ENCODE data around the gene CACNB2.
"Not testable (repeated sequence)": the region's sequence is repeated elsewhere in the genome, so short reads cannot be mapped to it uniquely, and the experiment has no call there.

The CACNB2 gene

DNA sequence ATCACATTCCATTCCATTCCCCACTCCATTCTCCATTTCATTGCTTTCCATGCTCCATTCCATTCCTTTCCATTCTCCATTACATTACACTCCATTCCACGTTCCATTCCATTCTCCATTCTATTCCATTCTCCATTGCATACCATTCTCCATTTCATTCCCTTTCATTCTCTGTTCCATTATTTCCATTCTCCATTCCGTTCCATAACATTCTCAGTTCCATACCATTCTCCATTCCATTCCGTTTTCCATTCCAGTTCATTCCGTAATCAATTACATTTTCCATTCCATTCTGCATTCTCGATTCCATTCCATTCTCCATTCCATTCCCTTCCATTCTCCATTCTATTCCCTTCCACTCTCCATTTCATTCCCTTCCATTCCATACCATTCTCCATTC is 424.8 kb downstream of the CACNB2 start:
- DNase-seq (ENCODE audit: low read depth in 2 of 2): no peak

DNA sequence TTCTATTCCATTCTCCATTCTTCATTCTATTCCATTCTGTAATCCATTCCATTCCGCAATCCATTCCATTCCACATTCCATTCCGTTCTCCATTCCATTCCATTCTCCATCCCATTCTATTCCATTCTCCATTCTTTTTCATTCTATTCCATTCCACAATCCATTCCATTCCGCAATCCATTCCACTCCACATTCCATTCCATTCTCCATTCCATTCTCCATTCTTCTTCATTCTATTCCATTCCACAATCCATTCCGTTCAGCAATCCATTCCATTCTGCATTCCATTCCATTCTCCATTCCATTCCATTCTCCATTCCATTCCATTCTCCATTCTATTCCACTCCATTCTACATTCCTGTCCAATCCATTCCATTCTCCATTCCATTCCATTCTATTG is 426.0 kb downstream of the CACNB2 start:
- DNase-seq (ENCODE audit: low read depth in 2 of 2): no peak

DNA sequence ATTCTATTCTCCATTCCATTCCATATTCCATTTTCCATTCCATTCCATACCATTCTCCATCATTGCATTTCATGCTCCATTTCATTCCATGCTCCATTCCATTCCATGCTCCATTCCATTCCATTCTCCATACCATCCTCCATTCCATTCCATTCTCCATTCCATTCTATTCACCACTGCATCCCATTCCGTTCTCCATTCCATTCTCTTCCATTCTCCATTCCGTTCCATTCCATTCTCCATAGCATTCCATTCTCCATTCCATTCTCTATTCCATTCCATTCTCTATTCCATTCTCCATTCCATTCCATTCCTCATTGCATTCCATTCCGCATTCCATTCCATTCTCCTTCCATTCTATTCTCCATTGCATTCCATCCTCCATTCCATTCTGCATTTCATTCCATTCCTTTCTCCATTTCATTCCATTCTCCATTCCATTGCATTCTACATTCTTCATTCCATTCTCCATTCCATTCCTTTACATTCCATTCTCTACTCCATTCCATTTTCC is 427.2 kb downstream of the CACNB2 start:
- no peak for DNase-seq (ENCODE audit: low read depth in 2 of 2)

DNA sequence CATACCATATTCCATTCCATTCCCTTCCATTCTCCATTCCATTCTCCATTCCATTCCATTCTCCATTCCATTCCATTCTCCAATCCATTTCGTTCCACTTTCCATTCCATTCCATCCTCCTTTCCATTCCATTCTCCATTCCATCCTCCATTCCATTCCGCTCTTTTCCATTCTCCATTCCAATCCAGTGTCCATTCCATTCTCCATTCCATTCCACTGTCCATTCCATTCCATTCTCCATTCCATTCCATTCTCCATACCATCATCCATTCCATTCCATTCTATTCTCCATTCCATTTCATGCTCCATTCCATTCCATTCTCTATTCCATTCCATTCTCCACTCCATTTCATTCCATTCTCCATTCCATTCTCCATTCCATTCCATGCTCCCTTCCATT is 430.2 kb downstream of the CACNB2 start:
- not testable (repeated sequence) for DNase-seq (ENCODE audit: low read depth in 2 of 2)

DNA sequence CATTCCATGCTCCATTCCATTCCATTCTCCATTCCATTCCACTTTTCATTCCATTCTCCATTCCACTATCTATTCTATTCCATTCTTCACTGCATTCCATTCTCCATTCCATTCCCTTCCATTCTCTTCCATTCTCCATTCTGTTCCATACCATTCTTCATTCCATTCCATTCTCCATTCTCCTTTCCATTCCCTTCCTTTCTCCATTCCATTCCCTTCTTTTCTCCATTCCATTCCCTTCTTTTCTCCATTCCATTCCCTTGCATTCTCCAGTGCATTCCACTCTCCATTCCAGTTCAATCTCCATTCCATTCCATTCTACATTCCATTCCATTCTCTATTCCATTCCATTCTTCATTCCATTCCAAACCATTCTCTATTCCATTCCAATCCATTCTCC is 430.9 kb downstream of the CACNB2 start:
- DNase-seq (ENCODE audit: low read depth in 2 of 2): no peak

DNA sequence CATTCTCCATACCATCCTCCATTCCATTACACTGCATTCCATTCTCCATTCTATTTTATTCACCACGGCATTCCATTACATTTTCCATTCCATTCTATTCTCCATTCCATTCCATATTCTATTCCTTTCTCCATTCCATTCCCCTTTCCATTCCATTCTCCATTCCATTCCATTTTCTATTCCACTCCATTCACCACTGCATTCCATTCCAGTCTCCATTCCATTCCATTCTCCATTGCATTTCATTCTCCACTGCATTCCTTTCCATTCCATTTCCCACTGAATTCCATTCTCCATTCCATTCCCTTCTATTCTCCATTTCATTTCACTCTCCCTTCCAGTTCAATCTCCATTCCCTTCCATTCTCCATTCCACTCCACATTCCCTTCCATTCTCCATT is 431.6 kb downstream of the CACNB2 start:
- no peak for DNase-seq (ENCODE audit: low read depth in 2 of 2)

DNA sequence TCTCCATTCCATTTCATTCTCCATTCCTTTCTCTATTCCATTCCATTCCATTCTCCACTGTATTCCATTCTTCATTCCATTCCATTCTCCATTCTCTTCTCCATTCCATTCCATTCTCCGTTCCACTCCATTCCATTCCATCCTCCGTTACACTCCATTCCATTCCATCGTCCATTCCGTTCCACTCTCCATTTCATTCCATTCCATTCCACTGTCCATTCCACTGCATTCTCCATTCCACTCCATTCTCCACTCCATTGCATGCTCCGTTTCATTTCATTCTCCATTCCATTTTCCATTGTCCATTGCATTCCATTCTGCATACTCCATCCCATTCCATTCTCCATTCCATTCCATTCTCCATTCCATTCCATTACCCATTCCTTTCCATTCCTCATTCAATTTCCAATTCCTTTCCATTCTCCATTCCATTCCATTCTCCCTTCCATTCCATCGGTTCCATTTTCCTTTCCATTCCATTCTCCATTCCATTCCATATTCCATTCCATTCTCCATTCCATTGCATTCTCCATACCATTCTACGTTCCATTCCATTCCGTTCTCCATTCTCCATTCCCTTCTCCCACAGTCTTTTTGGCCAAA is 432.8 kb downstream of the CACNB2 start:
- no peak for DNase-seq (ENCODE audit: low read depth in 2 of 2)

DNA sequence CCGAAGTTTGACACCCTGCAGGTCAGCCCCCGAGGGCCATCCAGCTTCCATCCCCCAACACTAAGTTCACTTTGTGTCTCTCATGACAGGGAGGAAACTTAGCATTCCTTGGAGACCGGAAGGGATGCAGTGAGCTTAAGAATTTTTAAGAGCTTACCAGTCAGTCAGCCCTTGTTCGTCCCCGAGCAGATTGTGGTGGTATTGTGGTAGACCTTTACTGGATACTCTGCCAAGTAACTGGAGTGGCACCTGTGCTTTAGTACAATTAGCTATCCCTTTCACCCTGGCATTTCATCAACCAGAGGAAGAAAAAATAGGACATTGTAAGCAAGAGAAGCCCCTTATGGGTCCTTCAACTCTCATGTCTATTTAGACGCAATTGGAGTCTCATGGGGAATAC is 436.4 kb downstream of the CACNB2 start:
- DNase-seq (ENCODE audit: low read depth in 2 of 2): no peak

DNA sequence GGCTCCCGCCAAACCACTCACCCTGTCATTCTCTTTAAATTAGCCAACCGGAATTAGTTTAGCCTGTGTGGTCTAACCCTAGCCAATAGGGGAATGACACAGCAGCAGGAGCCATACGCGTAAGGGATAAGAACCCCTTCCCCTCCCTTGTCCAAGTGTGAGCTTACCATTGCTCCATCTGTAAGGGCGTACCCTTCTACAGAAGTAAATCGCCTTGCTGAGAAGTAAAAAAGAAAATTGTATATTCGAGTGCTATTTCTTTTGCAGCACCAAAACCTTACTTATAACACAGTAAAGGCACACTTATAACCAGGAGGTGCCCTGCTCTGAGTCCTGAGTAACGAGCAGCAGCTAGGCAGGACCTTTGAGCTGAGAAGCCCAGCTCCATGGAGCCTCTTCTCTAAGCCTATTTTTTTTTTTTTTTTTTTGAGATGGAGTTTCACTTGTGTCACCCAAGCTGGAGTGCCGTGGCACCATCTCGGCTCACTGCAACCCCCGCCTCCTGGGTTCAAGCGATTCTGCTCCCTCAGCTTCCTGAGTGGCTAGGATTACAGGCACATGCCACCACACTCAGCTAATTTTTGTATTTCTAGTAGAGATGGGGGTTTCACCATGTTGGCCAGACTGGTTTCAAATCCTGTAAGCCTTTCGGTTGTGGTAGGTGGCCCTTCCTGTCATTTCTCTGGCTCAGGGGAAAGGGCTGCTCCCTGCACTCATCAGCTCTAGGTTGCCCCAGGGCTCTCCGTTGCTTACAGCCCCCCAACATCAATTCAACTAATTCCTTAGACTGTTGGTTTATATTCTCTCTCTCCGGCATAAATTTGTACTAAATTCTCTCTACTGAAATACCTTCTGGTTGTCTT is 437.8 kb downstream of the CACNB2 start:
- DNase-seq (ENCODE audit: low read depth in 2 of 2): no peak

DNA sequence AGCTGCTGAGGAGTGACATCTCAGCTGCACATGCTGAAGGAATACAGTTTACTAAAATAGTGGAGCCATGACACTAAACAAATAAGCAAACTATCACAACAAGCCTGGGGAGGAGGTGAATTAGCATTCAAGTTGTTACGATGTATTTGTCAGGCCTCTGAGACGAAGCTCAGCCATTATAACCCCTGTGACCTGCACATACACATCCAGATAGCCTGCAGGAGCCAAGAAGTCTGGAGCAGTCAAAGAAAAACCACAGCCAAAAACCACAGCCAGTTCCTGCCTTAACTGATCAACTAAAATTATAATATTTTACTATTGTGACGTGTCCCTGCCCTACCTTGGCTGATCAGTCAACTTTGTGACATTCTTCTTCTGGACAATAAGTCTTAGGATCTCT is 442.6 kb downstream of the CACNB2 start:
- DNase-seq (ENCODE audit: low read depth in 2 of 2): no peak

DNA sequence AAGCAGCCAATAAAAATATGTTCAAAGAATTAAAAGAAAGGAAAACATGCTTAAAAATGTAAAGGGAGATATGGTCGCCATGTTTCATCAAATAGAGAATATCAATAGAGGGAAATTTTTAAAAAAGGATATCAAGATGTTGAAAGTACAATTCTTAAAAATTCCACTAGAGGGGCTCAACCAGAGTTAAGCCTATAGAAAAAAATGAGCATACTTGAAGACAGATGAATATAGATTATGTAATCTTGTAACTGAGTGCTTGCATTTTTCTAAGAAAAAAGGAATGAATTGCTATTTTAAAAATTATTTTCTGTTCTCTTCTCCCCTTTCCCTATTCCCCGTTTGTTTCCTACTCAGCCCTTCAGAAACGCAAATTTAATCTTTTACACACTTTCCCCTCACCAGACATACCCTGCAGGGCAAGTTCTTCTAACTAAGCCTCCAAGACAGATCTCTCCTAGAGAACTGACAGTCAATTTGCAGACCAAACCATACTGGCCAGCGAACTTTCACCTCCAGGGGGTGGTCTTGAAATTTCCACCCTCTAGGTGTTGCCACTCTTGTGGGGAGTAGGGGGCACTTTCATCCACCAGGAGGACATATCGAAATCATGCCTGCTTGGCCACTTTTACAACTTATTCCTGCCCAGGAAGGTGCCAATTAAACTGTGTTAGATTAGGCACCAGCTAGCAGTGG is 443.5 kb downstream of the CACNB2 start:
- no peak for DNase-seq (ENCODE audit: low read depth in 2 of 2)

DNA sequence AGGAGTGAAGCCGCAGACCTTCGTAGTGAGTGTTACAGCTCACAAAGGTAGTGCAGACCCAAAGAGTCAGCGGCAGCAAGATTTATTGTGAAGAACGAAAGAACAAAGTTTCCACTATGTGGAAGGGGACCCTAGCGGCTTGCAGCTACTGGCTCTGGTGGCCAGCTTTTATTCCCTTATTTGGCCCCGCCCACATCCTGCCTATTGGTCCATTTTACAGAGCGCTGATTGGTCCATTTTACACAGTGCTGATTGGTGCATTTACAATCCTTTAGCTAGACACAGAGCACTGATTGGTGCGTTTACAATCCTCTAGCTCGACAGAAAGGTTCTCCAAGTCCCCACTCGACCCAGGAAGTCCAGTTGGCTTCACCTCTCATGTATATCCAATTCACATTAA is 446.4 kb downstream of the CACNB2 start:
- not testable (repeated sequence) for DNase-seq (ENCODE audit: low read depth in 2 of 2)

DNA sequence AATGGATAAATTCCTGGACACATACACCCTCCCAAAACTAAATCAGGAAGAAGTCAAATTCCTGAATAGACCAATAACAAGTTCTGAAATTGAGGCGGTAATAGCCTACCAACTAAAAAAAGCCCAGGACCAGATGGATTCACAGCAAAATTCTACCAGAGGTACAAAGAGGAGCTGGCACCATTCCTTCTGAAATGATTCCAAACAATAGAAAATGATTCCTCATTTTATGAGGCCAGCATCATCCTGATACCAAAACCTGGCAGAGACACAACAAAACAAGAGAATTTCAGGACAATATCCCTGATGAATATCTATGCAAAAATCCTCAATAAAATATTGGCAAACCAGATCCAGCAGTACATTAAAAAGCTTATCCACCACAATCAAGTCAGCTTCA is 450.9 kb downstream of the CACNB2 start:
- DNase-seq (ENCODE audit: low read depth in 2 of 2): not testable (repeated sequence)
